Measurements from ENCODE around the gene SREBF2. TPM values are rescaled to one million over a fixed set of nuclear protein-coding genes. Genes with fewer than 3 reads are reported as not detected.

The SREBF2 gene
- total and polyA plus RNA-seq, 9 of the 15 experiments (the other 6 are each of a cell fraction or from before 2014, with no cell fraction given): 1.1 to 84.2 (median 26.9) TPM

DNA sequence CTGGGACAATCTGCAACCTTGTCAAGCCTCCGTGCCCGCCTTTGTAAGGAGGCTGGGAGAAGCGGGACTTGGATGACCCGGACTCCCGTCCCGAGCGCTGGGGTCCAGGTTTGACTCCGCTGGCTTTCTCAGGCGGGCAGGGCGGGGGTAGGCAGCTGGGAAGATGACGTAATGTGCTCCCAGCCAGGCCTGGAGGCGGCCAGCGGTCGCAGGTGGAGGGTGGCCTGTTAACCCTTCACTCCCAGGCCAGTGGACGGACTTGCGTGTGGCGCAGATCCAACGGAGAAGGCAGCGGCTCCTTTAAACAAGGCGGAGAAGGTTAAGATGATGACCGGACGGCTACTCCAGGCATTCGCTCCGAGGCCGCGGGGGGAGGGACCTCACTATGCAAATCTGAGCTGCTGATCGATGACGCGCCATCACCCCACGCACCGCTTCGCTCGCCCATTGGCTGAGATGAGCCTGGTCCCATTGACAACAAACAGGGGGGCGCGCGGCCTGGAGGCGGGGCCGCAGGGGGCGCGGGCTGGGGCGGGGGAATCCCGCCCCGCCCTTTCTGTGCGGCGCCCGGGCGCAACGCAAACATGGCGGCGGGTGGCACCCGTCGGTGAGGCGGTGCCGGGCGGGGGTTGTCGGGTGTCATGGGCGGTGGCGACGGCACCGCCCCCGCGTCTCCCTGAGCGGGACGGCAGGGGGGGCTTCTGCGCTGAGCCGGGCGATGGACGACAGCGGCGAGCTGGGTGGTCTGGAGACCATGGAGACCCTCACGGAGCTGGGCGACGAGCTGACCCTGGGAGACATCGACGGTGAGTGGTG is at the start of gene SREBF2 (continued):
- TF ChIP-seq, protein P1, sequence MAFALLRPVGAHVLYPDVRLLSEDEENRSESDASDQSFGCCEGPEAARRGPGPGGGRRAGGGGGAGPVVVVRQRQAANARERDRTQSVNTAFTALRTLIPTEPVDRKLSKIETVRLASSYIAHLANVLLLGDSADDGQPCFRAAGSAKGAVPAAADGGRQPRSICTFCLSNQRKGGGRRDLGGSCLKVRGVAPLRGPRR (CRISPR knock-in tag; IDR thresholded peaks at IDR 0.05): no peak
- no peak for TF ChIP-seq NR4A1 (CRISPR knock-in tag; IDR thresholded peaks at IDR 0.05)
- no peak for TF ChIP-seq NR4A1 (tag; IDR thresholded peaks at IDR 0.05)
- TF ChIP-seq, protein P2, sequence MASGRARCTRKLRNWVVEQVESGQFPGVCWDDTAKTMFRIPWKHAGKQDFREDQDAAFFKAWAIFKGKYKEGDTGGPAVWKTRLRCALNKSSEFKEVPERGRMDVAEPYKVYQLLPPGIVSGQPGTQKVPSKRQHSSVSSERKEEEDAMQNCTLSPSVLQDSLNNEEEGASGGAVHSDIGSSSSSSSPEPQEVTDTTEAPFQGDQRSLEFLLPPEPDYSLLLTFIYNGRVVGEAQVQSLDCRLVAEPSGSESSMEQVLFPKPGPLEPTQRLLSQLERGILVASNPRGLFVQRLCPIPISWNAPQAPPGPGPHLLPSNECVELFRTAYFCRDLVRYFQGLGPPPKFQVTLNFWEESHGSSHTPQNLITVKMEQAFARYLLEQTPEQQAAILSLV (tag; IDR thresholded peaks at IDR 0.05): no peak
- TF ChIP-seq, protein P3, sequence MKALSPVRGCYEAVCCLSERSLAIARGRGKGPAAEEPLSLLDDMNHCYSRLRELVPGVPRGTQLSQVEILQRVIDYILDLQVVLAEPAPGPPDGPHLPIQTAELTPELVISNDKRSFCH (CRISPR knock-in tag; IDR thresholded peaks at IDR 0.05): no peak
- TF ChIP-seq, protein P3 (tag; IDR thresholded peaks at IDR 0.05): no peak
- no peak for TF ChIP-seq KDM4B (IDR thresholded peaks at IDR 0.05; ENCODE audit: borderline replicate concordance in 2 of 2, low read depth in 1 of 2)
- no peak for TF ChIP-seq KHSRP (IDR thresholded peaks at IDR 0.05)
- TF ChIP-seq ESRRB (CRISPR knock-in tag; IDR thresholded peaks at IDR 0.05; ENCODE audit: borderline replicate concordance): no peak
- no peak for TF ChIP-seq TCF7L2 (IDR thresholded peaks at IDR 0.05; ENCODE audit: low read depth, low read length)
- no peak for TF ChIP-seq ZNF140 (CRISPR knock-in tag; IDR thresholded peaks at IDR 0.05)
- TF ChIP-seq GATAD2A (IDR thresholded peaks at IDR 0.05): peak; percentile 38; the same call in 1 of the 2 replicates
- TF ChIP-seq CEBPG (CRISPR knock-in tag; IDR thresholded peaks at IDR 0.05): peak; percentile 86
- TF ChIP-seq CEBPG (tag; conservative IDR thresholded peaks at IDR 0.05 in 1 of 2, IDR thresholded peaks at IDR 0.05 in 1 of 2): peak; percentile 70 to 93
- TF ChIP-seq HNRNPH1 (optimal IDR thresholded peaks at IDR 0.05; ENCODE audit: low read depth, low read length): no peak
- TF ChIP-seq, protein P4, sequence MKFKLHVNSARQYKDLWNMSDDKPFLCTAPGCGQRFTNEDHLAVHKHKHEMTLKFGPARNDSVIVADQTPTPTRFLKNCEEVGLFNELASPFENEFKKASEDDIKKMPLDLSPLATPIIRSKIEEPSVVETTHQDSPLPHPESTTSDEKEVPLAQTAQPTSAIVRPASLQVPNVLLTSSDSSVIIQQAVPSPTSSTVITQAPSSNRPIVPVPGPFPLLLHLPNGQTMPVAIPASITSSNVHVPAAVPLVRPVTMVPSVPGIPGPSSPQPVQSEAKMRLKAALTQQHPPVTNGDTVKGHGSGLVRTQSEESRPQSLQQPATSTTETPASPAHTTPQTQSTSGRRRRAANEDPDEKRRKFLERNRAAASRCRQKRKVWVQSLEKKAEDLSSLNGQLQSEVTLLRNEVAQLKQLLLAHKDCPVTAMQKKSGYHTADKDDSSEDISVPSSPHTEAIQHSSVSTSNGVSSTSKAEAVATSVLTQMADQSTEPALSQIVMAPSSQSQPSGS (CRISPR knock-in tag; IDR thresholded peaks at IDR 0.05): peak; percentile 93
- no peak for TF ChIP-seq SETDB1 (IDR thresholded peaks at IDR 0.05; ENCODE audit: low read length)
